ENCODE measurements around the gene HECTD2.

HECTD2 gene

DNA sequence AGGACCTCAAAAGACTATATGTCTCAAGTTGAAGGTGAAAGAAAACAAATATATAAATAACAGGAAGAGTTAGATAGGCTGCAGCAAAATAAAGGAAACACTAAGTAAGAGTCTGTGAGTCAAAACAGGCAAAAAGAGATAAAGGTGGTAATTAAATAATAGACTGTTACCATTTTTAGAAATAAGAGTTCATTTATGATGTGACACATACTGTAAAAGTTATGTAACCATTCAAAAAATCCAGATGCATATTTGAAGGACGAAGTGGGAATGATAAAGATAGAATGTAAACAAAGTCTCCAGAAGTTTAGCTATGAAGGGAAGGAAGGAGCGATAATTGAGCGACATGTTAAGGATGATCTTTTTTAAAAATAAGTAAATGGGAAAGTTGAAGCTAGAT lies 50.5 kb downstream of the HECTD2 start:
- no peak for DNase-seq
- no peak overlapping the region for H3K27ac ChIP-seq
- TF ChIP-seq, protein P1, sequence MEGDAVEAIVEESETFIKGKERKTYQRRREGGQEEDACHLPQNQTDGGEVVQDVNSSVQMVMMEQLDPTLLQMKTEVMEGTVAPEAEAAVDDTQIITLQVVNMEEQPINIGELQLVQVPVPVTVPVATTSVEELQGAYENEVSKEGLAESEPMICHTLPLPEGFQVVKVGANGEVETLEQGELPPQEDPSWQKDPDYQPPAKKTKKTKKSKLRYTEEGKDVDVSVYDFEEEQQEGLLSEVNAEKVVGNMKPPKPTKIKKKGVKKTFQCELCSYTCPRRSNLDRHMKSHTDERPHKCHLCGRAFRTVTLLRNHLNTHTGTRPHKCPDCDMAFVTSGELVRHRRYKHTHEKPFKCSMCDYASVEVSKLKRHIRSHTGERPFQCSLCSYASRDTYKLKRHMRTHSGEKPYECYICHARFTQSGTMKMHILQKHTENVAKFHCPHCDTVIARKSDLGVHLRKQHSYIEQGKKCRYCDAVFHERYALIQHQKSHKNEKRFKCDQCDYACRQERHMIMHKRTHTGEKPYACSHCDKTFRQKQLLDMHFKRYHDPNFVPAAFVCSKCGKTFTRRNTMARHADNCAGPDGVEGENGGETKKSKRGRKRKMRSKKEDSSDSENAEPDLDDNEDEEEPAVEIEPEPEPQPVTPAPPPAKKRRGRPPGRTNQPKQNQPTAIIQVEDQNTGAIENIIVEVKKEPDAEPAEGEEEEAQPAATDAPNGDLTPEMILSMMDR (IDR thresholded peaks at IDR 0.05; ENCODE audit: low read depth, low read length, missing control alignments), result no peak
- H3K27me3 ChIP-seq (replicated peaks), result no peaks in the 10 kb centered on the region
- no peak overlapping the region for H3K4me3 ChIP-seq (ENCODE audit: low read depth, low read length)
- no peaks in the 10 kb centered on the region for H3K36me3 ChIP-seq (replicated peaks)
- in situ Hi-C loops (cut with HindIII; ENCODE audit: low pct_ligation_motif_present, low sequenced_read_pairs), result no loop called here

GRCh38 chr10:91462423-91462822 lies 52.3 kb downstream of the HECTD2 start:
- no peaks in the 10 kb centered on the region for H3K27me3 ChIP-seq (replicated peaks)
- peak; percentile 35 for DNase-seq
- in situ Hi-C loops (cut with HindIII; ENCODE audit: low pct_ligation_motif_present, low sequenced_read_pairs), result no loop called here
- TF ChIP-seq, protein P1 (IDR thresholded peaks at IDR 0.05; ENCODE audit: low read depth, low read length, missing control alignments), result no peak
- H3K36me3 ChIP-seq (replicated peaks), result no peaks in the 10 kb centered on the region
- H3K4me3 ChIP-seq (ENCODE audit: low read depth, low read length), result no peak overlapping the region
- H3K27ac ChIP-seq, result peak overlapping the region; percentile 52

DNA sequence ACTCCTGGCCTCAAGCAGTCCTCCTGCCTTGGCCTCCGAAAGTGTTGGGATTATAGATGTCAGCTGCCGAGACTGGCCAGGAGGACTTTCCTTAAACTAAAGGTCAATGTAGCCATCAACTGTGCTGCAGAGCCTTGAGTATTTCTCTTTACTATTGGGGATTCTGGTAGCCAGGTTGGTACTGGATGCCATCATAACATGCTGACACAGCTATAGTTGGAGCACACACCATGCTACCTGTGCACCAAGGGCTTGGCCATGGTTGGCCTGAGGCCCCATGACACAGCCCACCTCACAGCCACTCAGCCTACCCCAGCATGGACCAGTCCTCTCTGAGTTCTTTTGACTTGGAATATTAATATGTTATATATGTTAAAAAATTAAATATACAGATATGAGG lies 54.4 kb downstream of the HECTD2 start:
- H3K4me3 ChIP-seq (ENCODE audit: low read depth, low read length), result no peak overlapping the region
- in situ Hi-C loops (cut with HindIII; ENCODE audit: low pct_ligation_motif_present, low sequenced_read_pairs), result no loop called here
- H3K27ac ChIP-seq, result no peak overlapping the region
- no peak for DNase-seq
- no peaks in the 10 kb centered on the region for H3K36me3 ChIP-seq (replicated peaks)
- TF ChIP-seq, protein P1 (IDR thresholded peaks at IDR 0.05; ENCODE audit: low read depth, low read length, missing control alignments), result no peak
- H3K27me3 ChIP-seq (replicated peaks), result no peaks in the 10 kb centered on the region

GRCh38 chr10:91465261-91465660 lies 55.1 kb downstream of the HECTD2 start:
- Histone ChIP-seq H3K36me3 (replicated peaks) (no peaks in the 10 kb centered on the region), H3K27ac (no peak overlapping the region), H3K27me3 (replicated peaks) (no peaks in the 10 kb centered on the region), H3K4me3 (ENCODE audit: low read depth, low read length) (no peak overlapping the region)
- in situ Hi-C loops (cut with HindIII; ENCODE audit: low pct_ligation_motif_present, low sequenced_read_pairs), result no loop called here
- TF ChIP-seq, protein P1 (IDR thresholded peaks at IDR 0.05; ENCODE audit: low read depth, low read length, missing control alignments), result no peak
- DNase-seq, result no peak

- Histone ChIP-seq H3K4me3 (ENCODE audit: low read depth, low read length) (no peak overlapping the region), H3K27me3 (replicated peaks) (no peaks in the 10 kb centered on the region), H3K27ac (no peak overlapping the region), H3K36me3 (replicated peaks) (no peaks in the 10 kb centered on the region)
- in situ Hi-C loops (cut with HindIII; ENCODE audit: low pct_ligation_motif_present, low sequenced_read_pairs), result no loop called here
- no peak for DNase-seq
- TF ChIP-seq, protein P1 (IDR thresholded peaks at IDR 0.05; ENCODE audit: low read depth, low read length, missing control alignments), result no peak
Observed at GRCh38 chr10:91467114-91467513, 57.0 kb downstream of the HECTD2 start.

DNA sequence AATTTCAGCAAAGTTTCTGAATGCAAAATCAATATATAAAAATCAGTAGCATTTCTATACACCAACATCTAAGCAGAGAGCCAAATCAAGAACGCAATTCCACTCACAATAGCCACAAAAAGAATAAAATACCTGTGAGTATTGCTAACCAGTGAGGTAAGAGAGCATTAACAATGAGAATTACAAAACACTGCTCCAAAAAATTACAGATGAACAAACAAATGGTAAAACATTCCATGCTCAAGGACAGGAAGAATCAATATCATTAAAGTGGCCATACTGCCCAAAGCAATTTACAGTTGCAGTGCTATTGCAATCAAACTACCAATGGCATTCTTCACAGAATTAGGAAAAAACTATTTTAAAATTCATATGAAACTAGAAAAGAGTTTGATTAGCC lies 61.5 kb downstream of the HECTD2 start:
- Histone ChIP-seq H3K4me3 (ENCODE audit: low read depth, low read length) (no peak overlapping the region), H3K27ac (no peak overlapping the region), H3K27me3 (replicated peaks) (no peaks in the 10 kb centered on the region), H3K36me3 (replicated peaks) (no peaks in the 10 kb centered on the region)
- no peak for DNase-seq
- in situ Hi-C loops (cut with HindIII; ENCODE audit: low pct_ligation_motif_present, low sequenced_read_pairs), result no loop called here
- TF ChIP-seq, protein P1 (IDR thresholded peaks at IDR 0.05; ENCODE audit: low read depth, low read length, missing control alignments), result no peak

Data from brain microvascular endothelial cell (primary cell).